HG03469 (cell line): Measurements from ENCODE around the gene HOXC6.
"Not testable (repeated sequence)": the region's sequence is repeated elsewhere in the genome, so short reads cannot be mapped to it uniquely, and the experiment has no call there.

ENCODE experiments used
- ATAC-seq: cut with Tn5 transposase; IDR thresholded peaks from one replicate; pipeline ENCODE4 v1.9.1; 2021; ENCODE audit warnings: mild to moderate bottlenecking, moderate library complexity, moderate number of reproducible peaks; ENCODE audit not compliant: unreplicated experiment

The HOXC6 gene

DNA sequence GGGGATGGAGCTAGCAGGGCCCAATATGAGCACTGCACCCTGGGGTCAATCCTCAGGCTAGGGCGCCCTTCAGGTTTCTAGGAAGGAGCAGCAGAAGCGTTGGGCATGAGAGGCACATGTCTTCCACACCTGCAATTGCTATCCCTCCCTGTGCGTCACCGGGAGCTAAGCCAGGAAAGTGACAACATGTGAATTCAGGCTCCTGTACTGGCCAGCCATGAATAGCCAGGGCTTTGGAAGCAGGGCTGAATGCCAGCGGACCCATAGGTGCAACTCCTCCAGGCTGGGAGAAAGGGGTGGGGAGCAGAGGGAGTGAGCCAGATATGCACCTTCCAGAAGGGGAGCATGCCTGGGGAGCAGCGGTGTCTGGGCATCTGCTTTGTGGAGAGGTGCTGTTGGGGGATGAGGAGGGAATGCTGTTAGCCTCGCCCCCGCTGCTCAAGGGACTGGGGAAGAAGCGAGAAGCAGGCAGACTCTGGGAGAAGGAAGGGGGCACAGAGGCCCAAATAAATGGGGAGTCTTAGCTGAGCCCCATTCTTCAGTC is 10.7 kb downstream of the HOXC6 start:
- no peak for ATAC-seq

DNA sequence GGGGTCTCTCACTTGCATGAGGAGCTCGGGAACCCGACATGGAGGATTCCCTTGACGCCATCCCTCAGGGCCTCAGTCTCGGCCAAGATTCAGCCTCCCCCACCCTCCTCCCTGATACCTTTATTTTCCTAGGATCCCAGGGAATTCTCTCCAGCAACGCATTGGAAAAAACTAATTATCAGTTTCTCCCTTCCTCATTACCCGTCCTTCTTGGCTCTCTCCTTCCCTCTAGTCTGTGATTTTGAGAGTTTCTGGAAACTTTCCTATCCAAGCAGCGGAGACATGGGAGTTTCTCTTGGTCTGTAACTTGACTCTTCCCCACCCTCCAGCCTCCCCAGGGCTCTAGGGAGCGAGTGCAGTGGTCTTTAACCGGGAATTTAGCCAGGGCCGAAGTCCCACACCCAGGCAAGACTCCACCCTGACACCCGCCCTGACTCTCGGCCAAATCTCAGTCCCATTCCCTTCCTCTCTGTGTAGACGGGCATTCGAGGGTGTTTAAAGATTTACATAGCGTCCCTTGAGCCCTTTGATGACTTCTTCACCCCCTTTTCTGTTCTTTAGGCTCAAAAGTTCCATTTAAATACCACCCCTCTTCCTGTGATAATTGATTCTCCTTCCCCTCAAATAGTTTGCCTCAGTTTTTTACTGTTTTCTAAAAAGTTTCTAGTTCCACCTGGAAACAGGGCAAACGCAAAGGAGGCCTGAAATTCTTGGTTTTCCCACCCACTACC is 11.3 kb downstream of the HOXC6 start:
- ATAC-seq, result no peak

DNA sequence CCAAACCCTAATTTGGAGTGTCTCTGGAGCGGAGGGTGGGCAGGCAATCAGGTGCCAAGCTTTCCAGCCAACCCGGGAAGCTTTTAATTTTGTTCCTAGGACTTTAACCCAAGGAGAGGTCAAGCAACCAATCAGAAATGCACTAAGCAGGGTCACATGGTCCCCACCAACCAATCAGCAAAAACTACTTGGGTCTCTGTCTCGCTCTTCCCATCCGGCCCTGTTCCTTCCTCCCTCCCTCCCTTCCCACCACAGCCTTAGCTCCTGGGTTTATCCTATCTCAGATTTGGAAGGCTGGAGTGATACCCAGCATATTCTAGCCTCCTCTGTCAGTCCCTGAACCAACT is 11.9 kb downstream of the HOXC6 start:
- no peak for ATAC-seq

DNA sequence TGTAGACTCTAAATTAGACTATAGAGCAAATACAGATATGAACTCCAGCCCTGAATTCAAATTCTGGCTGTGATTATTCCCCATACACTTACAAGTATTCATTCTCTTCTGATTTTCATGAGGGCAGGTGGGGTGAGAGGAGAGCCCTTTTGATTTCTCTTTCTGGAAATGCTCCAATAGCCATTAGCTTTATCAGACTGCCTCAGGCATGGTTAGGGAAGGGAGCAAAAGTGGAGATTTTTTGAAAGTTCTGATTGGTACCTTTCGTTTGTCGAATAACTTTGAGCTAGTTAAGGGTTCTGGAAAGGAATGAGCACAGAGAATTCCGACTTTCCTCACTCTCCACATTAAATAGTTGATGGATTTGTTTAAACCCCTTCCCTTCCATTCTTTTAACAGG is 12.4 kb downstream of the HOXC6 start:
- ATAC-seq, result no peak

DNA sequence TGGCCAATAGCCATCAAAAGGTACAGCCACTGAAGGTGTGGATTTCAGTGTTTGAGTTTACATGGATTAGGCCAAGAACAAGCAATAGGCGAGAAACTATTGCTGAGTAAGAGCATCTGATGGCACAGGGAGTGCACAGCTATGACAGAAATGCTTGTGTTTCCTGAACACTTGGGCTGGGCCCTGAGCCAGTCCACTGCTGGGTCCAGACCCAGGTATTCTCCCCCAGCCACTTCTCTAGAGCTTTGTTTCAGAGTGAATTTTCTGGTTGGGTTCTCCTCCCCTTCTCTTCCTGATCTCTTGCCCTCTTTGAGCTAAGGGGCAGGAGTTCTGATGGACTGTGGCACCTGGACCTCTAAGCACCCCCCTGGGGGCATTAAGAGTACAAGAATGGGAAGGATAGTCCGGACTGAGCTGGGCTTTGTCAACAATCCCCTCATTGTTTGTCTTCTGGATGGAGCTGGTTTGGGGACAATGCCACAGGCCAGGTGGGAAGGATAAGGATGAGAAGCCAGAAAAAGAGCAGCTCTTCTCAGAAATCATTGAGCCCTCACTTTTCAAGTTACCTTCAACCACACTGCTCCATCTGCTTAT is 13.0 kb downstream of the HOXC6 start:
- no peak for ATAC-seq

DNA sequence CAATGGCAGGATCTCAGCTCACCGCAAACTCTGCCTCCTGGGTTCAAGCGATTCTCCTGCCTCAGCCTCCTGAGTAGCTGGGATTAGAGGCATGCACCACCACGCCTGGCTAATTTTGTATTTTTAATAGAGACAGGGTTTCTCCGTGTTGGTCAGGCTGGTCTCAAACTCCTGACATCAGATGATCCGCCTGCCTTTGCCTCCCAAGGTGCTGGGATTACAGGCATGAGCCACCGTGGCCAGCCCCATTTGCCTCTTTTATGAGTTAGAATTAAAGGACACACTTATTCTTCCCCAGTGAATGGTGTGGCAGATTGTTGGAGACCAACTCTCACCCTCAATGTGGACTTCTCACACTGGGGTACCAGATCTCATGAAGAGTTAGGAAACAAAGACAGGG is 13.8 kb downstream of the HOXC6 start:
- ATAC-seq, result not testable (repeated sequence)

DNA sequence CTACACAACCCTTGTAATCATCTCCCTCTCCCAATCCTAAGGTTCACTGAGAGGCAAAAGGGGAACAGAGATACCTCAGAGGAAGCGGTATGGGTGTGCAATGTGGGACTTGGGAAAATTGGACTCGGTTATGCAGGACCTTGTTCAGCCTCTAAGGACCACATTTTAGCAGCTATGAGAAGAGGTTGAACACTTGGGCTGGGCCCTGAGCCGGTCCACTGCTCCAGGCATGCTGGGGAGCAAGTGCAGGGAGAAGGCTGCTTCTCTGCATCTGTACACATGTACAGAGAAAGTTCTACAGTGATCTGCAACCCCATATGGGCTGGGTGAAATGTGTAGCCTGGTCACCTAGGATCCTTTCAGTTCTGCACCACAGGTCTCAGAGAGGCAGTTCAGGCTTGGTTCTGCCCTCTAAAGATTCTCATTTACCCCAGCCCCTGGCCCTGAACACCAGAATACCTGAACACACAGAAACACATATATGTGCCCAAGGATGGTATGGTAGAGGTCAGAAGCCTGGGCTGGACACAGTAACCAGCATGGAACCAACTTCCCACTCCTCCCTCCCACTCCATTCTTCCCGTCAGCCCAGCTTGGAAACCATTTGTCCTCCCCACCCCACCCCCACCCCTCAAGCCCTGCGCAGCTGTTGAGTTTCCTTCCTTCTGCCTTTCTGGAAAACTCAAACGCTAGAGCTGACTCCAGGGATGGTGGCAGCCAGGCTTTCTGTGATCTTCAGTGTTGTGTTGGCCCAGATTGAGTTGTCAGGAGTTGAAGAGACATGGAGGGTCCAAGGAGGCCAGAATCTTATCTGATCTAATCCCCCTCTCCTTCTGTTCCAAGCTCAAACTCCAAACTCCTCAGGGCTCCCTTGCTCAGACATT is 15.0 kb downstream of the HOXC6 start:
- ATAC-seq, result no peak

DNA sequence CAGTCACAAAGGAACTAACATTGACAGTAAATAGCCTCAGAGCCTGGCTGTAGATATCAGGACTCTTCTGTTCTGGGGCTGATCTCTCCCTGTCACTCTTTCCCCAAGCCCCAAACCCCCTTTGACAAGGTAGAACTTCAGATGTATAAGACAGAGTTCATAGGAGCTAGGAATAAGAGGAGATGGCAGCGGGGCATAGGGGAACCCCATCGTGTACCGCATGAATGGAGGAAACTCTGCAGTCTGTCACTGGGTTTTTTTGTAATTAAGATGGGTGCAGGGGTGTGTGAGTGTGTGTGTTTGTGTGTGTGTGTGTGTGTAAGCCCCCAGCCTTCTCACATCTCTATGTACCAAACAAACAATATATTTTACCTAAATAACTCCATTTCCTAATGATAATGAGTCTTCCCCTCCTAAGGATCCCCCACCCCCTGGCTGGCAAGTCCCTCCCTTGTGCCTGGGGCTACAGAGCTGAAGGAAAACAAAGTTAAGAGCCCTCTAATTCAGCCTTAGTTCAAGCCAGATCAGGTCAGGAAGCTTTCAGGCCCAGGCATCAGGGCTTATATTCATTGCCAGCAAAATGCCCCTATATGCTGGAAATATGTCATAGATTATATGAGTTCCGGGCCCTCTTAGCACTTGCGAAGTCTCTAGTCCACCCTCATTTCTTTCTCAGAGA is 16.3 kb downstream of the HOXC6 start:
- no peak for ATAC-seq

DNA sequence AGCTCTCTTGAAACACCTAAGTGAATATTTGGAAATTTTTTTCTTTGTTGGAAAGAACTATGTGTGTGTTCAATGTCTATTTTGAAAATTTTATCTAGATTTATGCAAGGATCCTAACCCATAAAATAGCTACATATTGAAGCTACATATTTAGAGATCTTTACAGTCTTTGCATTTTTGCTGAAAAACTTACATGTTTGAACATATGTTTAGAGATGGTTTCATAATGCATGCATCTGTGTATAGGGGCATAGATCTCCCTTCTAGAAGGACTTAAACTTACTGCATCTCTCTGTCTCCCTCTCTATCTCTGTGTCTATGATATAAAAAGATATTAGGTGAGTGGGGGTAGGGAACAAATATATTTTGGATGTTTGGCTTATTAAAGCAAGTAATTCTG is 17.2 kb downstream of the HOXC6 start:
- ATAC-seq, result no peak

DNA sequence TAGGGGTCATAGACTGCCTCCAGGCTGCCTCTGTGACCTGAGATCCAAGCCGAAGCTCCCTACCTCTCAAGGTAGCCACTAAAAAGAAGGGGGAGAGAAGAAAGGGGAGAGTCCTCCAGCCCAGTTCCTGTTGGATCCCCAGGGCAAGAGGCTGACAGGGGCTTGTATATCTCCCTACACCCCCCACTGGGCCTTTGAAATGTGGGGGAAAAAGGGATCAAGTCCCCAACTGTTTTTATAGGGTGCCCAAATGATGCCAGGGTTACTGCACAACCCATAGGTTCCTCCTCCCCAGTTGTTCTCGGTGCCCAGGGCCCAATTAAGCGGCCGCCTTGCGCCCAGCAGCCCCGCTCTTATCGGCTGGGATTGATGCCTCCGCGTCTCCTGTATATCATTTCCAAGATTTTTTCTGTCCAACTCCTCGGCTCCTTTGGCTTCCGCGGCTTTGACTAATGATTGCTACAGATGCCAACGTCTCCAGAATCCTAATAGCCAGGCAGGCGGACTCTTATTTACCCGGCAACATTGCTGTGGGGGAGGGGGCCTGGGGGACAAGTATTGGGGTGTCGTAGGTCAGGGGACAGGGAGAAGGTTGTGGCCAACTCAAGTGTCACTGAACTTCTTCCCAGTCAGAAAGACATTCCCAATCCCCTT is 17.8 kb downstream of the HOXC6 start:
- ATAC-seq, result no peak

DNA sequence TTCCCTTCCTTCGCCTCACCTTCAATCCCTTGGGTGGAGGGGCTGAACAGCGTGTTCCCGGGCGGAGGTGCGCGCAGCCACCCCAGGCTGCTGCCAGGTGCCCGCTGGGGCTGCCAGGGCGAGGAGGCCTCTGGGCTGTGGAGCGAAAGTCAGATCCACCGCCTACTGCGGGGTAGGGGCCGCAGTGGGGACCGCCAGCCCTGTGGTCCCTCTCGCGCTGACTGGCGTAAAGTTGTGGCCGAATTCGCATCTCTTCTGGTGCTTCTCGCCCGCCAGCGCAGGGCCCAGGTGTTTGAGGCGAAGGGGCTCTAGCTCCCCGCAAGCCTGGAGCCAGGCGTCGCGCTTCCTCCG is 18.5 kb downstream of the HOXC6 start:
- ATAC-seq, result no peak

DNA sequence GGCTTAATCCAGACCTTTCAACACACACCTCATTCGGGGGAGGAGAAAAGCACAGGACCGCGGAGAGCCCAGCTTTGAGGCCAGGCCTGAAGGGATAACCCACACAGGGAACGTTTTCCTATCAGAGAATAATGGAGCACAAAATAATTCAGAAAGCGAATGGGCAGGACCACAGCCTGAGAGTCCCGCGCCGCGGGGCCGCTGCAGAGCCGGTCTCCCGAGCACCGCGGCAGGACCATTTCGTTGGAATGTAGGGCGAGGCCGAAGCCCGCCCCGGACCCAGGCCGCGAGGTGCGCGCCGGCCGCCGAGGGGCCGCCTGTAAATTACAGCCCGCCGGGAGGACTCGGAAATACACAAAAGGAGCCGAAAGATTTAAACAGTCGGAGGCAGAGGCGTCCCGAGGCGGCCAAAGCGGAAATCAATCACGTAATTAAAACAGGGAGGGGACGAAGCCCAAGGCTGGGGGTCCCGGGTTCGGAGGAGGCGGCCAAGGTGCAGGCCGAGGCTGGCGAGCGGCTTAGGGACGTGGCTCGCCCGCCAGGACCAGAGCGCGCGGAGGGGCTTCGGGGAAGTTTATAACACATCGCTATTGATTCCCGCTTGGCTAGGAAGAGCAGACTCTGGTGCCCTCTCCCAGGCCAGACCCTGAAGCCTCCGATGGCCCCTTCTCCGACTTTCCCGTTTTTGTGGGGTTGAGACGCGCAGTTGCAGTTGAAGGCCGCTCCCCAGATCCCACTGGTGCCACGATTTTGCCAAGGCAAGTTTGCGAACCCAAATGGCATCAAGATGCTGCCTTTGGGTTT is 19.1 kb downstream of the HOXC6 start:
- no peak for ATAC-seq

DNA sequence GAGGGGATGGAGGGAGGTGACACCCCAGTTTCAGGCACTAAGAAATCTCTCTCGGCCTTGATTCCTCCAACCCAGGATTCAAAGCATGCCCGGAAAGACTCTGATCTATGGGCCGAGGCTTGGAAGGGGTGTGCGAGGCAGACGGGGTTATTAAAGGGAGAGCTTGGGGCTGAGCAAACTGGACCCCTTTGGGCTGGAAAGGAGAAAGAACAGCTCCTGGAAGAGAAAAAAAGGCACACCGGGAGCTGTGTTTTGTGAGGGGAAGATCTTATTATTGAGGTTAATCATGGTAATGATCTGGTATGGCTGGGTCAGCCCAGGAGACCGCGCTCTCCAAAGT is 19.7 kb downstream of the HOXC6 start:
- ATAC-seq, result no peak

DNA sequence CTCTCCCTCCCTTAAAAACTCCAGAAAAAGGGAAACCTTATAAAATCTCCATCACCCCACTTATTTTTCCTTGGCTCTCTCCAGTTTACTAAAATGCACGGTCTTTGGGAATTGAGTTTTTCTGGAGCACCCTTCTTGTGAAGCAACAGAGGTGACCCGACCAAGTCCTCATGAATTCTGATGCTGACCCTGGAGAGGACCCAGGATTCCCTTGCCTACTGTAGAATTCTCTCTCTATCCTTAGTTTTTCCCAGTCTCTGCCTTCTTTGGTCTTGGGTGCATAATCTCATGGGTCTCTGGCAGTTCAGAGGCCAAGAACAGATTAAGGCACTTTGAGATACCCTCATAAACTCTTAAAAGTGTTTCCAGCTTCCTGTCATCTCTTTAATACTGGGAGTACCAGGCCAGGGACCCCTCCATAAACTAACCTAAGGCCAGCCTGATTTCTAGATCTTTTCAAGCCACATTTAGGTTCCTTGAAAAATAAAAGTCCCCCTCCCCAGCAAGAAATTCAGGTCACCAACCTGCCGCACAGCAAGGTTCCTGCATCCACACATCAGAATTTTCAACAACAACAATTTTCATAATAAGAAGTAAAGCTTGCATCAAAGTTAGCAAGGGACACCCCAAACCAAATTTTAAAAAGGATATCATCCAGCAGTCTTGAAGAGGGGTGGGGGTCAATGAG is 20.3 kb downstream of the HOXC6 start:
- no peak for ATAC-seq

DNA sequence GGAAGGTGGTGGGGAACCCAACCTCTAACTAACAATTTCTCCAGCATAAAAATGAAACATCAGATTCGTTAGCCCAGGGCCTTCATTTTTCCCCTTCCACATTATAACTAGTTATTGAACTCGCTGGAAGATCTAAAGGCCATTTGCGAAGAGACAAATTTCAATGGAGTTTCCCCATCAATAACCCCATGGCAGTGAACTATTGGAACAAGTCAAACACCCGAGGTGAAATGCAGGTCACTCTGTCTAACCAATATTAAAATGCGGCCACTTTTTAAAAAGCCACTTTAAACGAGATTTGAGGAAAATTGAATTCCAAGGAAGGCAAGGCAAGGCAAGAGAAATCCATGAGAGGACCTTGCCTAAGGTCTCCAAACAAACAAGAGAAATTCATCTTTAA is 20.9 kb downstream of the HOXC6 start:
- no peak for ATAC-seq

DNA sequence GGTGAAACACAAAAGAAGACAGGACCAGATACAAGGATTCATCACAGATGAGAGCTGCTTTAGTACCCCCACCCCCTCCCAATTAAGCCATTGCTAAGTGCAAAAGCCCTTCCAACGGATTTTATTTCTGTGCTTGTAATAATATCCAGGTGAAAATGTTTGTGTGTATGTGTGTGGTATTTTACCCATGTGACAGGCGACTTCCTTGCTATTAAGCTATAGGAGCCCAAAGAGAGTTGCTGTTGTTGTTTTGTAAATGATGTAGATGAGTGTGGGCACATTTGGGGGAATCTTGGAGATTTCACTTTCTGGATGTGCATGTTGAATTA is 22.2 kb downstream of the HOXC6 start:
- ATAC-seq, result no peak

DNA sequence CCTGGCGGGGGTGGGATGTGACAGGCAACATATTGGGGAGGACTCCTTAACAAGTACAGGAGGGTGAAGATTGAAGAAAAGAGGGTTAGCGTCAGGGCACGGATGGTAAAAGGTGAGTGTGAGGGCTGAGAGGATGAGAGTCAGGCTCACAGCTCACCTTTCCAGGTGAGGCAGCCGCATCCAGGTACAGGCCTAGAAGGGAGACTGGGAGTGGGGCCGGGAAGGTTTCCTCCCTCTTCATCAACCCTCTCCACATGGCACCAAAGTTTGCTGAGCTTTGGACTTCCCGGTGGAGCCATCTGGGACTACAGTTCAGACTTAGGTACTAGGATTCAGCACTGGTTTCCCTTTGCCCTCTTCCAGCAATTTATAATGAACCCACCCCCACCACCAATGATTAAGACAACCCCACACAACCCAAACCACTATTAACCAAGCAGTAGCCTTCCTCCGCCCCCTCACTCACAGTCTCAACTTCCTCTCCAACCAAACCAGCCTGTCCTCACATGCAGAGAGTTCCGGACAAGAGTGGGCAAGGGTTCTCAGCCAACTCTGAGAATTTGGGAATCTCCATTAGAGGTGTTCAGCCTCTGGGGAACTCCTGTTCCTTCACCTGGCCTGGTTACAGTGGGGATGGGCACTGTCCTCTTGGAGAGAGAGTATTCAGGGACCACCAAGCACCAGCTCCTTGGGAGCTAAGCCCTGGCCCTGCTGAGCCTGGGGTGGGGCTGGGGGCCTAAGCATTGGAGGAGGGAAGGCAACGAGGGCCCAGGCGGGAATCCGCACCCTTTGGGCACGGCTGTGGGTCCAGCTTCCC is 23.0 kb downstream of the HOXC6 start:
- ATAC-seq, result no peak

DNA sequence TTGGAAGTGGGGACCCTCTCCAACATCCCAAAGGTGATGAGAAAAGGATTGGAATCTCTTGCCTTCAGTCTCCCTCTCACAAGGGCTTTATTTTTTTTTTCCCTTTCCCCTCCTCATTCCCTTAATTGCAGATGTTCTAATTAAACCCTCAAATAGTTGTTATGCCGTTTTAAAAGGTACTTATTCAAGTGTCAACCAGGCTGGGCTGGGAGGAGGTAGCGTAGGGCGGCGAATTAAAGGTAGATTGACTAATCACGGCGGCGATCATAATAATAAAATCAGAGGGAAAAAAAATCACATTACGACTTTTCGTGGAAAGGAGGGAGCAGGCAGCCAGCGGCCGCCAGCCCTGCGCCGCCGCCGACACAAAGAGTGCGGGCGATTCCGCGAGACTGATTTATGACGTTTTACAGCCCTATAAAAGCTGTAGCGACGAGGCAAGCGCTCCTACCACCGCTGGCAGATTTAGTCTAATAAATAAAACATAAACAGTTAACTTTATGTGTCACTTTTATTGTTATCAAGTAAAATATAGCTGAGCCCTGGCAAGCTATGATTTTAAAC is 23.7 kb downstream of the HOXC6 start:
- ATAC-seq, result no peak
